ENCODE measurements around the gene UTP14C.
A peak's percentile ranks its signal among the peaks of the same experiment; 100 is the strongest.

The UTP14C gene

DNA sequence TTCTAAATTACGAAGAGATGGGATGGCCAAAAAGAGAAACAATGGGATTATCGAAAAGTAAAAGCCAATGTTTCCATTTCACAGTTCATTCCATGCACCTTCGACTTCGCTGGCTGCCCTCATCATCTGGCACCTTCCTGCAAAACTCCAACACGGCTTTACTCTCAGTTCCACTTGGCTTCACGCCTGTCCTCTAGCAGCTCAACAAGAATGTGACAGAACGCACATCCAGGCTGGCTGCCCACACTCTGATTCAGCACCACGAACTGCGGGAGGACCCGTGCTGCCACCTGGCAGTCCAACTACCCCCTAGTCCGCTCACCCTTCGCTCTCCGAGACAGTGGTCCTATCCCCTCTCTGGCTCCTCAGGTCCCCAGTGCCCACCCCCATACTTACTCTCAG lies 25.0 kb upstream of the UTP14C start:
- no CpG with 5 or more reads among the region's 13 CpGs for WGBS (ENCODE audit: extremely low coverage, insufficient coverage, insufficient read length)
- H4K12ac ChIP-seq (ENCODE audit: low read depth, low read length) = no peak overlapping the region
- peak overlapping the region; percentile 12 for H2BK12ac ChIP-seq (ENCODE audit: low read length)

DNA sequence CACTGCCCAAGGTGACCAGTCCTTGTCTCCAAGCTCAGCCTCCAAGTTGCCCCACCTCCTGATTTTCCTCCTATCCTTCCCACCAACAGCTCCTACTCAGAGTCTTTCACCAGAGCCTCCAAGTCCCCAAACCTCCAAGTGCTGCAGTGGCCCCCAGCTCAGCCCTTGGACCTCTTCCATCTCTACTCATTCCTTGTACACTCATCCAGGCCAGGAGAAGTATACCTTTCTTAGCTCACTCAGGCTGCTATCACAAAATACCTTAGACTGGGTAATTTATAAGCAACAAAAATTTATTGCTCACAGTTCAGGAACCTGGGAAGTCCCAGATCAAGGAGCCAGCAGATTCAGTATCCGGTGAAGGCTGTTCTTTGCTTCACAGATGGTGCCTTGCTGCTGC lies 24.6 kb upstream of the UTP14C start:
- Histone ChIP-seq H3K4me3 (ENCODE audit: low read depth, low read length) (no peak overlapping the region), H2AK5ac (ENCODE audit: low read length) (no peak overlapping the region), H3K9me3 (ENCODE audit: insufficient read depth, low read depth, low read length) (no peaks in the 10 kb centered on the region), H2BK120ac (ENCODE audit: insufficient read depth, low read length, poor library complexity) (no peak overlapping the region), H4K91ac (ENCODE audit: low read depth, low read length) (peak overlapping the region; percentile 55), H2AFZ (ENCODE audit: insufficient read depth, low read length, poor library complexity) (no peak overlapping the region), H3K23ac (ENCODE audit: low read length) (no peak overlapping the region), H3K18ac (ENCODE audit: low read length) (peak overlapping the region; percentile 57), H3K14ac (ENCODE audit: low read length) (no peak overlapping the region), H3K4me2 (ENCODE audit: low read length) (no peak overlapping the region), H4K8ac (ENCODE audit: low read depth, low read length) (no peak overlapping the region), H3K79me1 (ENCODE audit: low read length) (peaks cover 1% of the 10 kb centered on the region), H3K4ac (ENCODE audit: low read depth, low read length) (no peak overlapping the region), H2BK5ac (ENCODE audit: low read depth, low read length, poor library complexity) (no peak overlapping the region), H3K79me2 (ENCODE audit: control insufficient read depth, insufficient read depth, low read length, poor library complexity) (peaks cover 2% of the 10 kb centered on the region), H2BK12ac (ENCODE audit: low read length) (no peak overlapping the region), H3K27me3 (ENCODE audit: insufficient read depth, low read length) (no peaks in the 10 kb centered on the region), H3K9ac (ENCODE audit: low read length) (no peak overlapping the region), H4K12ac (ENCODE audit: low read depth, low read length) (no peak overlapping the region), H3K36me3 (ENCODE audit: control insufficient read depth in 1 of 2, insufficient read depth in 2 of 2, low read length in 2 of 2) (no peaks in the 10 kb centered on the region), H3K27ac (ENCODE audit: low read depth, low read length) (no peak overlapping the region), H3K4me1 (ENCODE audit: control insufficient read depth in 1 of 2, insufficient read depth in 2 of 2, low read length in 2 of 2) (peaks cover 10 to 18% of the 10 kb centered on the region in 2 experiments)
- WGBS (ENCODE audit: extremely low coverage, insufficient coverage, insufficient read length) = no CpG with 5 or more reads among the region's 1 CpG
- no peak for DNase-seq

More for the DNA sequence above, 25.0 kb upstream of the UTP14C start:
- Histone ChIP-seq H3K4me2 (ENCODE audit: low read length) (peak overlapping the region; percentile 9), H3K9me3 (ENCODE audit: insufficient read depth, low read depth, low read length) (no peaks in the 10 kb centered on the region), H3K27ac (ENCODE audit: low read depth, low read length) (no peak overlapping the region), H3K36me3 (ENCODE audit: control insufficient read depth in 1 of 2, insufficient read depth in 2 of 2, low read length in 2 of 2) (no peaks in the 10 kb centered on the region), H3K14ac (ENCODE audit: low read length) (no peak overlapping the region), H3K4ac (ENCODE audit: low read depth, low read length) (no peak overlapping the region), H3K79me2 (ENCODE audit: control insufficient read depth, insufficient read depth, low read length, poor library complexity) (peaks cover 2% of the 10 kb centered on the region), H3K79me1 (ENCODE audit: low read length) (peaks cover 1% of the 10 kb centered on the region), H4K8ac (ENCODE audit: low read depth, low read length) (no peak overlapping the region), H3K9ac (ENCODE audit: low read length) (no peak overlapping the region), H3K18ac (ENCODE audit: low read length) (peak overlapping the region; percentile 57), H3K4me1 (ENCODE audit: control insufficient read depth in 1 of 2, insufficient read depth in 2 of 2, low read length in 2 of 2) (peaks cover 10 to 18% of the 10 kb centered on the region in 2 experiments), H2AK5ac (ENCODE audit: low read length) (no peak overlapping the region), H2AFZ (ENCODE audit: insufficient read depth, low read length, poor library complexity) (no peak overlapping the region), H2BK5ac (ENCODE audit: low read depth, low read length, poor library complexity) (no peak overlapping the region), H2BK120ac (ENCODE audit: insufficient read depth, low read length, poor library complexity) (no peak overlapping the region), H4K91ac (ENCODE audit: low read depth, low read length) (peak overlapping the region; percentile 55), H3K23ac (ENCODE audit: low read length) (no peak overlapping the region), H3K27me3 (ENCODE audit: insufficient read depth, low read length) (no peaks in the 10 kb centered on the region), H3K4me3 (ENCODE audit: low read depth, low read length) (no peak overlapping the region)
- DNase-seq = peak; percentile 30 to 58

- Histone ChIP-seq H2BK120ac (ENCODE audit: insufficient read depth, low read length, poor library complexity) (no peak overlapping the region), H3K27me3 (ENCODE audit: insufficient read depth, low read length) (no peaks in the 10 kb centered on the region), H3K36me3 (ENCODE audit: control insufficient read depth in 1 of 2, insufficient read depth in 2 of 2, low read length in 2 of 2) (no peaks in the 10 kb centered on the region), H4K8ac (ENCODE audit: low read depth, low read length) (no peak overlapping the region), H4K12ac (ENCODE audit: low read depth, low read length) (no peak overlapping the region), H3K27ac (ENCODE audit: low read depth, low read length) (no peak overlapping the region), H3K4me2 (ENCODE audit: low read length) (no peak overlapping the region), H3K79me1 (ENCODE audit: low read length) (peaks cover 1% of the 10 kb centered on the region), H3K9ac (ENCODE audit: low read length) (no peak overlapping the region), H3K18ac (ENCODE audit: low read length) (no peak overlapping the region), H3K79me2 (ENCODE audit: control insufficient read depth, insufficient read depth, low read length, poor library complexity) (peaks cover 2% of the 10 kb centered on the region), H2AFZ (ENCODE audit: insufficient read depth, low read length, poor library complexity) (no peak overlapping the region), H4K91ac (ENCODE audit: low read depth, low read length) (no peak overlapping the region), H3K9me3 (ENCODE audit: insufficient read depth, low read depth, low read length) (no peaks in the 10 kb centered on the region), H3K4me3 (ENCODE audit: low read depth, low read length) (no peak overlapping the region), H3K14ac (ENCODE audit: low read length) (no peak overlapping the region), H2BK5ac (ENCODE audit: low read depth, low read length, poor library complexity) (no peak overlapping the region), H2BK12ac (ENCODE audit: low read length) (no peak overlapping the region), H3K23ac (ENCODE audit: low read length) (no peak overlapping the region), H3K4ac (ENCODE audit: low read depth, low read length) (no peak overlapping the region), H3K4me1 (ENCODE audit: control insufficient read depth in 1 of 2, insufficient read depth in 2 of 2, low read length in 2 of 2) (peaks cover 10 to 16% of the 10 kb centered on the region in 2 experiments), H2AK5ac (ENCODE audit: low read length) (no peak overlapping the region)
- WGBS (ENCODE audit: extremely low coverage, insufficient coverage, insufficient read length) = 100% methylated on average over 1 of the region's 3 CpGs
- peak in 1 of 2 donors; percentile 72 for DNase-seq
Observed at GRCh38 chr13:52001120-52001731, 23.3 kb upstream of the UTP14C start.

DNA sequence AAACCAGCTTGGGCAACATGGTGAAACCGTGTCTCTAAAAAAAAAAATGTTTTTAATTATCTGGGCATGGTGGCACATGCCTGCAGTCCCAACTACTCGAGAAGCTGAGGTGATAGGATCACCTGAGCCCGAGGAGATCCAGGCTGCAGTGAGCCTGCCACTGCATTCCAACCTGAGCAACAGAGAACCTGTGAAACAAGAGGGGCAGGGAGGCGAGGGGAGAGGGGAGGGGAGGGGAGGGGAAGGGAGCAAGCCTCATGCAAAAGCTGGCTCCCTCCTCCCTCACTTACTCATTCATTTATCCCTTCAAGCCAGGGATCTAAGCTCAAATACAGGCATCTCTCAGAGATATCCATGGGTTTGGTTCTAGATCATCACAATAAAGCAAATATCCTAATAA lies 22.1 kb upstream of the UTP14C start:
- H3K9ac ChIP-seq (ENCODE audit: low read length) = no peak overlapping the region

More for the DNA sequence above, 22.1 kb upstream of the UTP14C start:
- H3K27ac ChIP-seq (ENCODE audit: low read depth, low read length) = no peak overlapping the region
- H4K8ac ChIP-seq (ENCODE audit: low read depth, low read length) = no peak overlapping the region
- no peak overlapping the region for H4K12ac ChIP-seq (ENCODE audit: low read depth, low read length)
- H3K18ac ChIP-seq (ENCODE audit: low read length) = no peak overlapping the region
- H2BK12ac ChIP-seq (ENCODE audit: low read length) = no peak overlapping the region
- no peak overlapping the region for H3K4ac ChIP-seq (ENCODE audit: low read depth, low read length)
- WGBS (ENCODE audit: extremely low coverage, insufficient coverage, insufficient read length) = no CpG with 5 or more reads among the region's 4 CpGs
- no peak overlapping the region for H3K4me3 ChIP-seq (ENCODE audit: low read depth, low read length)
- H3K27me3 ChIP-seq (ENCODE audit: insufficient read depth, low read length) = no peaks in the 10 kb centered on the region
- H2AFZ ChIP-seq (ENCODE audit: insufficient read depth, low read length, poor library complexity) = no peak overlapping the region
- no peak overlapping the region for H3K14ac ChIP-seq (ENCODE audit: low read length)
- H3K79me1 ChIP-seq (ENCODE audit: low read length) = peaks cover 1% of the 10 kb centered on the region
- no peaks in the 10 kb centered on the region for H3K79me2 ChIP-seq (ENCODE audit: control insufficient read depth, insufficient read depth, low read length, poor library complexity)
- H2AK5ac ChIP-seq (ENCODE audit: low read length) = no peak overlapping the region
- H3K4me1 ChIP-seq (ENCODE audit: control insufficient read depth in 1 of 2, insufficient read depth in 2 of 2, low read length in 2 of 2) = peaks cover 10 to 14% of the 10 kb centered on the region in 2 experiments
- no peak overlapping the region for H2BK120ac ChIP-seq (ENCODE audit: insufficient read depth, low read length, poor library complexity)
- H3K23ac ChIP-seq (ENCODE audit: low read length) = no peak overlapping the region
- no peaks in the 10 kb centered on the region for H3K36me3 ChIP-seq (ENCODE audit: control insufficient read depth in 1 of 2, insufficient read depth in 2 of 2, low read length in 2 of 2)
- peaks cover 2% of the 10 kb centered on the region for H3K9me3 ChIP-seq (ENCODE audit: insufficient read depth, low read depth, low read length)
- no peak for DNase-seq
- H2BK5ac ChIP-seq (ENCODE audit: low read depth, low read length, poor library complexity) = no peak overlapping the region
- no peak overlapping the region for H3K4me2 ChIP-seq (ENCODE audit: low read length)
- no peak overlapping the region for H4K91ac ChIP-seq (ENCODE audit: low read depth, low read length)

Data from trophoblast cell (in vitro differentiated cells and primary cell).